Measurements from ENCODE around the gene KPNA3. TPM values are rescaled to one million over a fixed set of nuclear protein-coding genes. Genes with fewer than 3 reads are reported as not detected.

KPNA3 gene
- total RNA-seq, 2 donors from 2014 or later = 28.9 to 31.3 TPM

- DNase-seq = no peak
- Histone ChIP-seq H3K4me1 (no peaks in the 10 kb centered on the region), H3K27ac (no peak overlapping the region), H3K27me3 (no peaks in the 10 kb centered on the region), H3K36me3 (no peaks in the 10 kb centered on the region), H3K4me3 (no peak overlapping the region), H3K9ac (ENCODE audit: low read depth in 2 of 2, low read length in 2 of 2) (no peak overlapping the region), H3K9me3 (no peaks in the 10 kb centered on the region)
- intact Hi-C loops (cut with DNase I) = no loop called here
- TF ChIP-seq CTCF (IDR thresholded peaks at IDR 0.05) = no peak
Measured at GRCh38 chr13:49786401-49787008, 6.0 kb downstream of the KPNA3 start.

GRCh38 chr13:49784886-49785570 is 7.5 kb downstream of the KPNA3 start:
- no peak overlapping the region for H3K27ac ChIP-seq
- H3K4me1 ChIP-seq = no peaks in the 10 kb centered on the region
- intact Hi-C loops (cut with DNase I) = no loop called here
- no peak overlapping the region for H3K9ac ChIP-seq (ENCODE audit: low read depth in 2 of 2, low read length in 2 of 2)
- H3K9me3 ChIP-seq = no peaks in the 10 kb centered on the region
- no peak for DNase-seq
- TF ChIP-seq CTCF (IDR thresholded peaks at IDR 0.05) = no peak
- no peak overlapping the region for H3K4me3 ChIP-seq
- no peaks in the 10 kb centered on the region for H3K36me3 ChIP-seq
- H3K27me3 ChIP-seq = no peaks in the 10 kb centered on the region

DNA sequence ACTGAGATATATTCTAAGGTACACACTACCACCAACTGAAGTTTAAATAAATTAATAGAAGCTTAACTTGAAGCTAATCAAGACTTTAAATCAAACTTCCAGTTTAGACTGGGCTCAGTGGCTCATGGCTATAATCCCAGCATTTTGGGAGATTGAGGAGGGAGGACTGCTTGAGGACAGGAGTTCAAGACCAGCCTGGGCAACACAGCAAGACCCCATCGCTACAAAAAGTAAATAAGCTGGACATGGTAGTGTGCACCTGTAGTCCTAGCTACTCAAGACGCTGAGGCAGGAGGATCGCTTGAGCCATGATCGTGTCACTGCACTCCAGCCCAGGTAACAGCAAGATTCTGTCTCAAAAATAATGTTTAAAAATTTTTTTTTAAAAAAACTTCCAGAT is 8.6 kb downstream of the KPNA3 start:
- Histone ChIP-seq H3K9me3 (no peaks in the 10 kb centered on the region), H3K4me3 (no peak overlapping the region), H3K4me1 (no peaks in the 10 kb centered on the region), H3K36me3 (no peaks in the 10 kb centered on the region), H3K9ac (ENCODE audit: low read depth in 2 of 2, low read length in 2 of 2) (no peak overlapping the region), H3K27ac (no peak overlapping the region), H3K27me3 (no peaks in the 10 kb centered on the region)
- DNase-seq = no peak
- intact Hi-C loops (cut with DNase I) = no loop called here
- TF ChIP-seq CTCF (IDR thresholded peaks at IDR 0.05) = no peak

DNA sequence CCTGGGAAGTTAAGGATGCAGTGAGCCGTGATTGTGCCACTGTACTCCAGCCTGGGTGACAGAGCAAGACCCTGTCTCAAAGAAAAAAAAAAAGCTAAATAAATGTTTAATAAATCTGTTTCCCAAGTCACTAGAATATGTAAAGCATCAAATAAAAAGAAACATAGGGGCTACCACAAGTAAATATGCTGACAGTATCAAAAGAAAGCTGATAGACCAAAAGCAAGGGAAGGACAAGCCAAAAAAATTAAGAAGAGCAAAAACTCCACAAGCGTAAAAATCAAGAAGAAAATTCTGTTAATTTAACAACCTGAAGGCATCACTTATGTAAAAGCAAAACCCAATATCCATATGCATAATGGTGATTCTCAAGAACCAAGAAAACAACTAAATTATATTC is 9.7 kb downstream of the KPNA3 start:
- H3K27me3 ChIP-seq = no peaks in the 10 kb centered on the region
- no peaks in the 10 kb centered on the region for H3K4me1 ChIP-seq
- DNase-seq = no peak
- H3K9ac ChIP-seq (ENCODE audit: low read depth in 2 of 2, low read length in 2 of 2) = no peak overlapping the region
- no peak for TF ChIP-seq CTCF (IDR thresholded peaks at IDR 0.05)
- H3K36me3 ChIP-seq = no peaks in the 10 kb centered on the region
- H3K9me3 ChIP-seq = no peaks in the 10 kb centered on the region
- H3K4me3 ChIP-seq = no peak overlapping the region
- intact Hi-C loops (cut with DNase I) = no loop called here
- H3K27ac ChIP-seq = no peak overlapping the region

DNA sequence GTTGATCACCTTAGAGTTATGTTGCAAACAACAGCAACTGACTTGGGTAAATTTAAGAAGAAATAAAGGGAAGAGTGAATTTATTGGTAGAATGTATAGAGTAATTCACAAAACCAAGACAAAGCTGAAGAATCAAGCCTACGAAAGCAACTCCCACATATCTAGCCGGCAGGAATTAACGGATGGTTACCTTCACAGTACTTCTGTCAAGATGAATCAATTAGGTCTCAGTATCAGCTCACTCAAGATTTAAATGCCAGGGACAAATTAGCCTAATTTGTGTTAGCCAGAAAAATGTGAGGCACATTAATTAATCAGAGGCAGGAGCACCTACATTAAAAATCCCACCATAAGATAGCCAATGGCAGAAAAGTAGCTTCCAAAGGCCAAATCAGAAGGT is 10.7 kb downstream of the KPNA3 start:
- Histone ChIP-seq H3K9me3 (no peaks in the 10 kb centered on the region), H3K9ac (ENCODE audit: low read depth in 2 of 2, low read length in 2 of 2) (no peak overlapping the region), H3K27me3 (no peaks in the 10 kb centered on the region), H3K4me3 (no peak overlapping the region), H3K36me3 (no peaks in the 10 kb centered on the region), H3K27ac (no peak overlapping the region), H3K4me1 (no peaks in the 10 kb centered on the region)
- no peak for DNase-seq
- no peak for TF ChIP-seq CTCF (IDR thresholded peaks at IDR 0.05)
- intact Hi-C loops (cut with DNase I) = no loop called here
